ENCODE measurements around the gene C20orf173.

DNA sequence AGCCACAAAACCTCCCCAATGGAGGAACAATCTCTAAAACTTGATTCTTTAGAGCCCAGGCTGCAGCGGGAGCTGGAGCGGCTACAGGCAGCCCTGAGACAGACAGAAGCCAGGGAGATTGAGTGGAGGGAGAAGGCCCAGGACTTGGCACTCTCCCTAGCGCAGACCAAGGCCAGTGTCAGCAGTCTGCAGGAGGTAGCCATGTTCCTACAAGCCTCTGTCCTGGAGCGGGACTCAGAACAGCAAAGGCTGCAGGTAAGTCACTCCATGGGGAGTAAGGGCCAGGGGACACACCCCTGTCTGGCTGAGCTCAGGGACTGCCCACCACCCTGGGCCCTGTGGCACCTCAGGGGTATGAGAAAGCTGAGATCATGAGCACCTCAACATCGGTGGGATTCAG lies 24.7 kb downstream of the C20orf173 start:
- TF ChIP-seq, protein P1, sequence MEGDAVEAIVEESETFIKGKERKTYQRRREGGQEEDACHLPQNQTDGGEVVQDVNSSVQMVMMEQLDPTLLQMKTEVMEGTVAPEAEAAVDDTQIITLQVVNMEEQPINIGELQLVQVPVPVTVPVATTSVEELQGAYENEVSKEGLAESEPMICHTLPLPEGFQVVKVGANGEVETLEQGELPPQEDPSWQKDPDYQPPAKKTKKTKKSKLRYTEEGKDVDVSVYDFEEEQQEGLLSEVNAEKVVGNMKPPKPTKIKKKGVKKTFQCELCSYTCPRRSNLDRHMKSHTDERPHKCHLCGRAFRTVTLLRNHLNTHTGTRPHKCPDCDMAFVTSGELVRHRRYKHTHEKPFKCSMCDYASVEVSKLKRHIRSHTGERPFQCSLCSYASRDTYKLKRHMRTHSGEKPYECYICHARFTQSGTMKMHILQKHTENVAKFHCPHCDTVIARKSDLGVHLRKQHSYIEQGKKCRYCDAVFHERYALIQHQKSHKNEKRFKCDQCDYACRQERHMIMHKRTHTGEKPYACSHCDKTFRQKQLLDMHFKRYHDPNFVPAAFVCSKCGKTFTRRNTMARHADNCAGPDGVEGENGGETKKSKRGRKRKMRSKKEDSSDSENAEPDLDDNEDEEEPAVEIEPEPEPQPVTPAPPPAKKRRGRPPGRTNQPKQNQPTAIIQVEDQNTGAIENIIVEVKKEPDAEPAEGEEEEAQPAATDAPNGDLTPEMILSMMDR (IDR thresholded peaks at IDR 0.05; ENCODE audit: insufficient read depth, low read length, poor library complexity, severe bottlenecking): no peak
- no peak for TF ChIP-seq EZH2phosphoT487 (conservative IDR thresholded peaks at IDR 0.05; ENCODE audit: low read length)

Measured in SU-DHL-6 (cell line).